Astrocyte (in vitro differentiated cells and primary cell): ENCODE results near the gene ALDH1L1. TPM values are rescaled to one million over a fixed set of nuclear protein-coding genes. Genes with fewer than 3 reads are reported as not detected.

Experiments used
- DNase-seq: peaks from one replicate; pipeline ENCODE4 v3.0.0-alpha.2; 2010; ENCODE audit warnings: low read depth
- FAIRE-seq: peaks from 2 replicates; lab custom pipeline; 2011; peaks lifted over from hg19 to GRCh38; lab: Jason Lieb, UNC
- H2AFZ ChIP-seq: 2 replicates; pipeline ENCODE4 v1.6.0; 2012; ENCODE audit warnings: low read depth, low read length, inconsistent platforms
- H3K27ac ChIP-seq: 2 replicates; pipeline ENCODE4 v1.5.1; 2011; ENCODE audit warnings: low read depth, low read length, inconsistent platforms
- H3K27me3 ChIP-seq: 2 replicates; pipeline ENCODE4 v1.6.0; 2011; ENCODE audit warnings: low read length, inconsistent platforms; ENCODE audit not compliant: insufficient read depth
- H3K36me3 ChIP-seq: 2 replicates; pipeline ENCODE4 v1.5.1; 2011; ENCODE audit warnings: low read length, inconsistent platforms; ENCODE audit not compliant: insufficient read depth
- H3K4me1 ChIP-seq: 2 replicates; pipeline ENCODE4 v1.5.1; 2011; ENCODE audit warnings: low read length, inconsistent platforms; ENCODE audit not compliant: insufficient read depth
- H3K4me2 ChIP-seq: 2 replicates; pipeline ENCODE4 v1.6.0; 2012; ENCODE audit warnings: low read length, inconsistent platforms
- H3K4me3 ChIP-seq: 2 replicates; pipeline ENCODE4 v1.5.1; 2011; ENCODE audit warnings: low read depth, mild to moderate bottlenecking, low read length, inconsistent platforms; ENCODE audit not compliant: insufficient read depth
- H3K79me2 ChIP-seq: 2 replicates; pipeline ENCODE4 v1.6.0; 2012; ENCODE audit warnings: mild to moderate bottlenecking, low read length, inconsistent platforms; ENCODE audit not compliant: insufficient read depth
- H3K9ac ChIP-seq: 2 replicates; pipeline ENCODE4 v1.6.0; 2012; ENCODE audit warnings: mild to moderate bottlenecking, low read length, inconsistent platforms
- H3K9me3 ChIP-seq: 2 replicates; pipeline ENCODE4 v1.5.1; 2012; ENCODE audit warnings: low read depth, mild to moderate bottlenecking, low read length, inconsistent platforms; ENCODE audit not compliant: insufficient read depth
- H4K20me1 ChIP-seq: 2 replicates; pipeline ENCODE4 v1.6.0; 2012; ENCODE audit warnings: low read length, inconsistent platforms; ENCODE audit not compliant: insufficient read depth
- H3K27ac Mint-ChIP-seq: one replicate; pipeline ENCODE4 v1.8.0; 2021; ENCODE audit warnings: mild to moderate bottlenecking, mixed read lengths; ENCODE audit not compliant: unreplicated experiment
- H3K27me3 Mint-ChIP-seq: one replicate; pipeline ENCODE4 v1.8.0; 2021; ENCODE audit warnings: low read depth, mixed read lengths; ENCODE audit not compliant: unreplicated experiment
- H3K36me3 Mint-ChIP-seq: one replicate; pipeline ENCODE4 v1.8.0; 2021; ENCODE audit warnings: low read depth, mixed read lengths; ENCODE audit not compliant: unreplicated experiment
- H3K4me1 Mint-ChIP-seq: one replicate; pipeline ENCODE4 v1.8.0; 2021; ENCODE audit warnings: low read depth, mixed read lengths; ENCODE audit not compliant: unreplicated experiment
- H3K4me3 Mint-ChIP-seq: one replicate; pipeline ENCODE4 v1.8.0; 2021; ENCODE audit warnings: mild to moderate bottlenecking, moderate library complexity, mixed read lengths; ENCODE audit not compliant: unreplicated experiment
- H3K9me3 Mint-ChIP-seq: one replicate; pipeline ENCODE4 v1.8.0; 2021; ENCODE audit warnings: mild to moderate bottlenecking, mixed read lengths; ENCODE audit not compliant: unreplicated experiment
- CTCF ChIP-seq: IDR thresholded peaks from 2 replicates; pipeline ENCODE4 v1.5.1; 2011; ENCODE audit warnings: low read depth, mild to moderate bottlenecking, inconsistent platforms, low read length, moderate library complexity; ENCODE audit not compliant: insufficient read depth
- EZH2 ChIP-seq: IDR thresholded peaks from 2 replicates; pipeline ENCODE4 v1.6.1; 2012; ENCODE audit warnings: mild to moderate bottlenecking, low read length, inconsistent platforms; ENCODE audit not compliant: insufficient read depth
- total RNA-seq: library from RNA; stranded (reverse); gene quantifications from 2 replicates; pipeline ENCODE4 v1.2.1, GENCODE V29; 2021

ALDH1L1 gene
- total RNA-seq, 1 donor from 2014 or later = not detected

GRCh38 chr3:126149256-126149902 is 31.0 kb downstream of the ALDH1L1 start:
- H3K4me1 Mint-ChIP-seq = no peaks in the 10 kb centered on the region
- Histone ChIP-seq H3K79me2 (no peaks in the 10 kb centered on the region), H3K27me3 (peaks cover 2% of the 10 kb centered on the region), H3K4me2 (no peak overlapping the region), H3K27ac (no peak overlapping the region), H3K4me1 (no peaks in the 10 kb centered on the region), H2AFZ (no peak overlapping the region), H4K20me1 (no peaks in the 10 kb centered on the region), H3K36me3 (no peaks in the 10 kb centered on the region), H3K9ac (no peak overlapping the region), H3K9me3 (no peaks in the 10 kb centered on the region), H3K4me3 (no peak overlapping the region)
- DNase-seq (no peak), FAIRE-seq (no peak)
- peaks cover 35% of the 10 kb centered on the region for H3K27me3 Mint-ChIP-seq
- no peak overlapping the region for H3K27ac Mint-ChIP-seq
- H3K9me3 Mint-ChIP-seq = no peaks in the 10 kb centered on the region
- H3K36me3 Mint-ChIP-seq = peaks cover 2% of the 10 kb centered on the region
- no peak for TF ChIP-seq EZH2
- no peak for TF ChIP-seq CTCF
- no peak overlapping the region for H3K4me3 Mint-ChIP-seq

- Histone ChIP-seq H3K9me3 (no peaks in the 10 kb centered on the region), H3K27ac (no peak overlapping the region), H3K4me1 (no peaks in the 10 kb centered on the region), H3K4me3 (no peak overlapping the region), H3K9ac (no peak overlapping the region), H2AFZ (no peak overlapping the region), H3K79me2 (no peaks in the 10 kb centered on the region), H4K20me1 (no peaks in the 10 kb centered on the region), H3K36me3 (no peaks in the 10 kb centered on the region), H3K4me2 (no peak overlapping the region), H3K27me3 (peaks cover 2% of the 10 kb centered on the region)
- DNase-seq (no peak), FAIRE-seq (no peak)
- H3K4me1 Mint-ChIP-seq = no peaks in the 10 kb centered on the region
- peaks cover 2% of the 10 kb centered on the region for H3K36me3 Mint-ChIP-seq
- H3K9me3 Mint-ChIP-seq = no peaks in the 10 kb centered on the region
- TF ChIP-seq CTCF = no peak
- no peak for TF ChIP-seq EZH2
- H3K27me3 Mint-ChIP-seq = peaks cover 32% of the 10 kb centered on the region
- no peak overlapping the region for H3K4me3 Mint-ChIP-seq
- H3K27ac Mint-ChIP-seq = no peak overlapping the region
These were observed 32.3 kb downstream of the ALDH1L1 start for GRCh38 chr3:126147932-126148683.
